Peyer's patch (tissue), 4 donors: ENCODE results near the gene LEKR1.

Source experiments
- CTCF ChIP-seq, 6 experiments: fragments of 450-650 bp in 4 of 6; fragments of 200-600 bp in 2 of 6; sonication (generic) in 1 of 6; IDR thresholded peaks; one replicate each; pipeline ENCODE4 v1.5.1; 2017 to 2019; ENCODE audit warnings: antibody characterized with exemption in 6 of 6, mild to moderate bottlenecking in 3 of 6, moderate library complexity in 1 of 6
- POLR2A ChIP-seq, 2 donors: fragments of 450-650 bp; IDR thresholded peaks; one replicate each; pipeline ENCODE4 v1.5.1; 2017; ENCODE audit warnings: antibody characterized with exemption in 2 of 2, mild to moderate bottlenecking in 2 of 2, moderate library complexity in 2 of 2

- TF ChIP-seq CTCF (IDR thresholded peaks at IDR 0.05) = no peak
- TF ChIP-seq POLR2A (IDR thresholded peaks at IDR 0.05) = no peak
These were observed 89.2 kb downstream of the LEKR1 start for GRCh38 chr3:156915372-156915771.
